HCT116 (cell line): ENCODE results near the gene FAM221B. TPM values are rescaled to one million over a fixed set of nuclear protein-coding genes. Genes with fewer than 3 reads are reported as not detected.

Experiments
- ATAC-seq: fragments of 200-7000 bp; cut with Tn5 transposase; 2 replicates; pipeline ENCODE4 v1.9.1; 2020; ENCODE audit warnings: mild to moderate bottlenecking, moderate library complexity
- BruUV-seq: library from RNA; stranded (reverse); fragments of 400-500 nt; replicated peaks from 2 replicates; lab custom pipeline; 2021; lab: Mats Ljungman, UMichigan
- CTCF ChIA-PET: fragments of 300-600 bp; sonication (Branson Sonifier 250); formaldehyde crosslinking; loops from one replicate; lab custom pipeline; 2021; ENCODE audit warnings: antibody characterized with exemption; lab: Charles Lee
- POLR2A ChIA-PET: fragments of 300-600, 350-600 bp; sonication (Branson Sonifier 250); formaldehyde crosslinking; loops from one replicate; lab custom pipeline; 2021; ENCODE audit warnings: antibody characterized with exemption; lab: Charles Lee
- RAD21 ChIA-PET, 2 experiments: fragments of 300-600 bp; sonication (Branson Sonifier 250); formaldehyde crosslinking; loops; one replicate each; lab custom pipeline; 2023; ENCODE audit warnings: low total read pairs in 2 of 2; ENCODE audit not compliant: uncharacterized antibody in 2 of 2, unreplicated experiment in 2 of 2, low non-redundant PET in 1 of 2; lab: Charles Lee
- DNase-seq: peaks from one replicate; pipeline ENCODE4 v3.0.0-alpha.2; 2010; ENCODE audit warnings: low read depth, low spot score
- H2AFZ ChIP-seq: fragments of 200-600 bp; shearing (Covaris generic), sonication (generic); 2 replicates; pipeline ENCODE4 v1.6.1; 2017; ENCODE audit warnings: low read depth, mixed run types, mixed read lengths, antibody characterized with exemption, low read length; ENCODE audit not compliant: poor library complexity, severe bottlenecking
- H3K27ac ChIP-seq: 2 replicates; pipeline ENCODE4 v1.5.1; 2012; ENCODE audit warnings: low read depth, low read length
- H3K27me3 ChIP-seq: fragments of 200-600 bp; sonication (generic); 2 replicates; pipeline ENCODE4 v1.6.1; 2016; ENCODE audit warnings: mixed run types, low read length, mixed read lengths; ENCODE audit not compliant: insufficient read depth
- H3K36me3 ChIP-seq, 2 experiments: fragments of 200-500 bp in 1 of 2; fragments of 200-600 bp in 1 of 2; sonication (Bioruptor generic) in 1 of 2; sonication (generic) in 1 of 2; 2 replicates each; pipeline versions ENCODE4 v1.5.1 to v1.6.1; 2014 to 2016; ENCODE audit warnings: low read length in 2 of 2, inconsistent platforms in 1 of 2, mixed read lengths in 1 of 2, mixed run types in 1 of 2; ENCODE audit not compliant: insufficient read depth in 2 of 2, control insufficient read depth in 1 of 2
- H3K4me1 ChIP-seq, 2 experiments: fragments of 200-600 bp in 1 of 2; sonication (generic) in 1 of 2; 2 replicates each; pipeline versions ENCODE4 v1.5.1 to v1.6.1; 2012 to 2017; ENCODE audit warnings: low read length in 2 of 2, inconsistent platforms in 1 of 2, mild to moderate bottlenecking in 1 of 2, mixed read lengths in 1 of 2, mixed run types in 1 of 2, moderate library complexity in 1 of 2; ENCODE audit not compliant: insufficient read depth in 2 of 2, control insufficient read depth in 1 of 2
- H3K4me2 ChIP-seq: fragments of 200-600 bp; sonication (generic); 2 replicates; pipeline ENCODE4 v1.6.1; 2017; ENCODE audit warnings: mixed run types, low read length, mixed read lengths
- H3K4me3 ChIP-seq, 2 experiments: fragments of 200-600 bp in 1 of 2; sonication (generic) in 1 of 2; replicated peaks in 1 of 2; 2 replicates each; pipeline ENCODE4 v1.5.1; 2011 to 2016; ENCODE audit warnings: low read length in 2 of 2, control low read depth in 1 of 2, low read depth in 1 of 2, mild to moderate bottlenecking in 1 of 2, mixed read lengths in 1 of 2, mixed run types in 1 of 2
- H3K79me2 ChIP-seq: fragments of 200-600 bp; sonication (generic); 2 replicates; pipeline ENCODE4 v1.6.1; 2017; ENCODE audit warnings: mild to moderate bottlenecking, mixed run types, low read length, moderate library complexity, mixed read lengths; ENCODE audit not compliant: insufficient read depth
- H3K9ac ChIP-seq: fragments of 200-600 bp; sonication (generic); 2 replicates; pipeline ENCODE4 v1.6.1; 2016; ENCODE audit warnings: low read length, mixed read lengths
- H3K9me2 ChIP-seq: fragments of 200-600 bp; sonication (generic), shearing (Covaris generic); 2 replicates; pipeline ENCODE4 v1.6.1; 2017; ENCODE audit warnings: mixed run types, mild to moderate bottlenecking, moderate library complexity; ENCODE audit not compliant: insufficient read depth
- H3K9me3 ChIP-seq, 2 experiments: fragments of 200-500 bp in 1 of 2; fragments of 200-600 bp in 1 of 2; sonication (Bioruptor generic) in 1 of 2; sonication (generic) in 1 of 2; 2 replicates each; pipeline ENCODE4 v1.6.1; 2014 to 2017; ENCODE audit warnings: low read length in 2 of 2, mixed read lengths in 2 of 2, inconsistent platforms in 1 of 2, low read depth in 1 of 2, mild to moderate bottlenecking in 1 of 2, mixed run types in 1 of 2, moderate library complexity in 1 of 2; ENCODE audit not compliant: control insufficient read depth in 1 of 2, insufficient read depth in 1 of 2
- H4K20me1 ChIP-seq: fragments of 200-600 bp; sonication (generic), shearing (Covaris generic); 2 replicates; pipeline ENCODE4 v1.6.1; 2017; ENCODE audit warnings: mixed run types, mild to moderate bottlenecking, moderate library complexity; ENCODE audit not compliant: insufficient read depth
- CBX3 ChIP-seq: IDR thresholded peaks from 2 replicates; pipeline ENCODE4 v1.6.1; 2012; ENCODE audit warnings: low read depth
- EGR1 ChIP-seq: IDR thresholded peaks from 2 replicates; pipeline ENCODE4 v1.6.1; 2012; ENCODE audit warnings: low read depth
- ELF1 ChIP-seq: IDR thresholded peaks from 2 replicates; pipeline ENCODE4 v1.6.1; 2012; ENCODE audit warnings: low read depth, borderline replicate concordance
- FOSL1 ChIP-seq: IDR thresholded peaks from 2 replicates; pipeline ENCODE4 v1.6.1; 2012; ENCODE audit warnings: low read depth
- JUND ChIP-seq: IDR thresholded peaks from 2 replicates; pipeline ENCODE4 v1.6.1; 2012
- POLR2AphosphoS5 ChIP-seq: IDR thresholded peaks from 2 replicates; pipeline ENCODE4 v1.6.1; 2011; ENCODE audit warnings: mild to moderate bottlenecking, low read depth, low read length, moderate library complexity
- SIN3A ChIP-seq: IDR thresholded peaks from 2 replicates; pipeline ENCODE4 v1.6.1; 2012; ENCODE audit warnings: low read depth
- SP1 ChIP-seq: IDR thresholded peaks from 2 replicates; pipeline ENCODE4 v1.6.1; 2012; ENCODE audit warnings: low read depth
- SRF ChIP-seq: IDR thresholded peaks from 2 replicates; pipeline ENCODE4 v1.6.1; 2012; ENCODE audit warnings: low read depth
- YY1 ChIP-seq: IDR thresholded peaks from 2 replicates; pipeline ENCODE4 v1.6.1; 2011; ENCODE audit warnings: low read length, low read depth, moderate library complexity, mild to moderate bottlenecking; ENCODE audit not compliant: insufficient replicate concordance; ENCODE audit errors: extremely low read depth
- ZFX ChIP-seq: fragments of 450-650 bp; IDR thresholded peaks from 2 replicates; pipeline ENCODE4 v1.6.1; 2017
- ZNF274 ChIP-seq: fragments of 200-500 bp; sonication (Bioruptor generic); IDR thresholded peaks from 2 replicates; pipeline ENCODE4 v1.6.1; 2014; ENCODE audit warnings: mild to moderate bottlenecking, low read depth, low read length, inconsistent platforms
- intact Hi-C: fragments of 100-400 bp; cut with micrococcal nuclease; formaldehyde crosslinking; loops from 2 replicates; pipeline ENCODE4 v1.10.0; 2022
- total RNA-seq: library from RNA; stranded (reverse); gene quantifications from one replicate; pipeline ENCODE4 v1.2.1, GENCODE V29; 2021; ENCODE audit not compliant: unreplicated experiment
- TF ChIP-seq, protein P1 (sequence below): IDR thresholded peaks from 2 replicates; pipeline ENCODE4 v1.6.1; 2012
- TF ChIP-seq, protein P2 (sequence below): IDR thresholded peaks from 2 replicates; pipeline ENCODE4 v1.6.1; 2012

The FAM221B gene
- total RNA-seq, 1 experiment from 2014 or later, result not detected

DNA sequence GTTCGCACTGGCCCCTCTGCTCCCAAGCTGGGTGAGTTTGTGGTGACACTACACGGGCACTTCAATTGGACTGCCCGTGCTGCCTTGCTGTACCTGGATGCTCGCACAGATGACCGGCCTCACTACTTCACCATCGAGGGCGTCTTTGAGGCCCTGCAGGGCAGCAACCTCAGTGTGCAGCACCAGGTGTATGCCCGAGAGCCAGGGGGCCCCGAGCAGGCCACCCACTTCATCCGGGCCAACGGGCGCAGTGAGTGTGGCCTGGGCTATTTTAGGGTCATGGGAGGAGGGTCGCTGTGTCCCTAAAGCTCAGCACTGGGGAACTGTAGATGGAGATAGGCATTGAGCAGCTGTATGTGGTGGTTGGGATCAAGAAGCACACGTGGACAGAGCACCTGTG is 35.7 kb downstream of the FAM221B start:
- Histone ChIP-seq H3K9me3 (no peaks in the 10 kb centered on the region), H3K4me3 (no peak overlapping the region), H3K79me2 (no peaks in the 10 kb centered on the region), H3K4me2 (no peak overlapping the region), H3K4me1 (peaks cover 0 to 14% of the 10 kb centered on the region in 2 experiments; a peak in 2 of 4 replicates), H2AFZ (no peak overlapping the region), H3K27ac (no peak overlapping the region), H3K9ac (no peak overlapping the region)
- ChIA-PET RAD21 (no interaction called here), POLR2A (no interaction called here), CTCF (interaction anchor here (1.0 to 1.9 kb wide), 3 partner anchors 33 to 119 kb away, joined by 3 to 6 read pairs (median 4); no protein-coding TSS in a partner anchor)
- BruUV-seq, result no TSS peak
- DNase-seq, result no peak
- intact Hi-C loops, result no loop called here
- TF ChIP-seq POLR2AphosphoS5, result no peak
- no peak for TF ChIP-seq ZFX
- TF ChIP-seq ZNF274, result no peak
- TF ChIP-seq SP1, result no peak
- TF ChIP-seq, protein P1, sequence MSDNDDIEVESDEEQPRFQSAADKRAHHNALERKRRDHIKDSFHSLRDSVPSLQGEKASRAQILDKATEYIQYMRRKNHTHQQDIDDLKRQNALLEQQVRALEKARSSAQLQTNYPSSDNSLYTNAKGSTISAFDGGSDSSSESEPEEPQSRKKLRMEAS, result no peak
- TF ChIP-seq YY1, result no peak
- no peak for TF ChIP-seq FOSL1
- TF ChIP-seq CBX3, result no peak
- no peak for TF ChIP-seq SRF
- no peak for TF ChIP-seq ELF1
- no peak for TF ChIP-seq JUND
- TF ChIP-seq SIN3A, result no peak
- TF ChIP-seq EGR1, result no peak
- TF ChIP-seq, protein P2, sequence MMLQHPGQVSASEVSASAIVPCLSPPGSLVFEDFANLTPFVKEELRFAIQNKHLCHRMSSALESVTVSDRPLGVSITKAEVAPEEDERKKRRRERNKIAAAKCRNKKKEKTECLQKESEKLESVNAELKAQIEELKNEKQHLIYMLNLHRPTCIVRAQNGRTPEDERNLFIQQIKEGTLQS, result no peak
- TF ChIP-seq, all 23 proteins: peak for 0
- H3K9me2 ChIP-seq, result no peaks in the 10 kb centered on the region
- H3K36me3 ChIP-seq, result 0 out of 4 replicates have a peak, but pooled peaks cover 0 to 4% of the 10 kb centered on the region in 2 experiments
- H4K20me1 ChIP-seq, result no peaks in the 10 kb centered on the region
- no peaks in the 10 kb centered on the region for H3K27me3 ChIP-seq
- no peak for ATAC-seq
